Choroid plexus epithelial cell (primary cell): ENCODE data around the gene CACNA1D.
"Not testable (repeated sequence)": the region's sequence is repeated elsewhere in the genome, so short reads cannot be mapped to it uniquely, and the experiment has no call there.

Experiments used
- DNase-seq: peaks from one replicate; pipeline ENCODE4 v3.0.0-alpha.2; 2010; ENCODE audit warnings: low read depth
- H3K4me3 ChIP-seq: 2 replicates; pipeline ENCODE4 v1.5.1; 2011; ENCODE audit warnings: low read depth, mild to moderate bottlenecking, control low read depth, low read length, moderate library complexity
- CTCF ChIP-seq: conservative IDR thresholded peaks from 2 replicates; pipeline ENCODE4 v1.5.1; 2011; ENCODE audit warnings: low read depth, mild to moderate bottlenecking, control low read depth, inconsistent platforms, low read length, moderate library complexity

CACNA1D gene

GRCh38 chr3:53493963-53494791 is at the start of gene CACNA1D:
CACNA1D (plus strand) TSS chr3:53494611; CDS start chr3:53495167, 556 bp downstream.
- no peak for DNase-seq
- TF ChIP-seq CTCF: no peak
- peak within 1 kb of the TSS; percentile 45 for H3K4me3 ChIP-seq

GRCh38 chr3:53457068-53457467 is 37.3 kb upstream of the CACNA1D start:
- no peak overlapping the region for H3K4me3 ChIP-seq
- DNase-seq: no peak
- TF ChIP-seq CTCF: no peak

DNA sequence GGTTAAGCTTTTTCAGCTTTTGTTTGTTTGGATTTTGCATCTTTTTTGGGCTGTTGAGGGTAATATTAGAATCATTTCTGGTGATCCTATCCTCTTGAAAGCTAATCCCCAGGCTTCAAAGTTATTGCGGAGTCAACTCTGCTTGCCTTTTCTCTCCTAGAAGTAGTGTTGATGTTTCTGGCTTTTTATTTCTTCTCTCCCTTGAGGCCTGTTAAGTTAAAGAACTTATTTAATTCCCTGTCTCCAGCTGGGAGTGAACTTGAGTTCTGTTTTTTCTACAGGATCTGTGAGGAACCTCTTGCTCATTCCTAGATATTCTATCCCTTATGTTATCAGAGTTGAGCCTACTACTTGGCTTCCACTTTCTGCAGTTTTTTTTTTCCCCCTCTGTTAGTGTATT is 34.1 kb upstream of the CACNA1D start:
- TF ChIP-seq CTCF: no peak
- DNase-seq: no peak
- H3K4me3 ChIP-seq: no peak overlapping the region

GRCh38 chr3:53464424-53464823 is 30.0 kb upstream of the CACNA1D start:
- peak; percentile 36 for DNase-seq
- H3K4me3 ChIP-seq: no peak overlapping the region
- TF ChIP-seq CTCF: no peak

DNA sequence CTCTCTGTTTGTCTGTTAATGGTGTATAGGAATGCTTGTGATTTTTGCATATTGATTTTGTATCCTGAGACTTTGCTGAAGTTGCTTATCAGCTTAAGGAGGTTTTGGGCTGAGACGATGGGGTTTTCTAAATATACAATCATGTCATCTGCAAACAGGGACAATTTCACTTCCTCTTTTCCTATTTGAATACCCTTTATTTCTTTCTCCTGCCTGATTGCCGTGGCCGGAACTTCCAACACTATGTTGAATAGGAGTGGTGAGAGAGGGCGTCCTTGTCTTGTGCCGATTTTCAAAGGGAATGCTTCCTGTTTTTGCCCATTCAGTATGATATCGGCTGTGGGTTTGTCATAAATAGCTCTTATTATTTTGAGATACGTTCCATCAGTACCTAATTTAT is 24.7 kb upstream of the CACNA1D start:
- not testable (repeated sequence) for H3K4me3 ChIP-seq, DNase-seq

- DNase-seq: no peak
- no peak for TF ChIP-seq CTCF
Measured at GRCh38 chr3:53473422-53473821, 21.0 kb upstream of the CACNA1D start.

GRCh38 chr3:53476372-53476771 is 18.0 kb upstream of the CACNA1D start:
- not testable (repeated sequence) for H3K4me3 ChIP-seq, DNase-seq

More at GRCh38 chr3:53473422-53473821, 21.0 kb upstream of the CACNA1D start:
- no peak overlapping the region for H3K4me3 ChIP-seq

DNA sequence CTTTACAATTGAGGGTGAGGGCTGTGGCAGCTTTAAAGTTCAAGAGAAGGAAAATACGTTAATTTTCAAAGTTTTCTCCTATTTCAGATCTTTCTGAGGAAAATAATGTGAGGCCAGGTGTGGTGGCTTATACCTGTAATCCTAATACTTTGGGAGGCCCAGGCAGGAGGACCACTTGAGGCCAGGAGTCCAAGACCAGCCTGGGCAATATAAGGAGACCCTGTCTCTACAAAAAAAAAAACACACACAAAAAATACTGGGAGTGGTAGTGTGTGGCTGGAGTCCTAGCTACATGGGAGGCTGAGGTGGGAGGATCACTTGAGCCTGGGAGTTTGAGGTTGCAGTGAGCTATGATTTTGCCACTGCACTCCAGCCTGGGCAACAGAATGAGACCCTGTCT is 16.7 kb upstream of the CACNA1D start:
- H3K4me3 ChIP-seq, DNase-seq: not testable (repeated sequence)
